Cardiac muscle cell (in vitro differentiated cells and primary cell): ENCODE results near the gene USP6NL. TPM values are rescaled to one million over a fixed set of nuclear protein-coding genes. Genes with fewer than 3 reads are reported as not detected.

Experiments
- DNase-seq, 2 donors: peaks; one replicate each; pipeline versions ENCODE4 v3.0.0 to v3.0.0-alpha.2; 2010 to 2017; ENCODE audit warnings: low read depth in 1 of 2, low spot score in 1 of 2
- H3K27ac ChIP-seq: fragments of 200-600 bp; sonication (generic); 2 replicates; pipeline ENCODE4 v1.5.1; 2016
- H3K27me3 ChIP-seq: fragments of 200-600 bp; sonication (generic); 2 replicates; pipeline ENCODE4 v1.6.0; 2016; ENCODE audit warnings: control low read depth
- H3K36me3 ChIP-seq: fragments of 200-600 bp; sonication (generic); 2 replicates; pipeline ENCODE4 v1.5.1; 2016; ENCODE audit warnings: control low read depth
- H3K4me1 ChIP-seq: fragments of 200-600 bp; sonication (generic); 2 replicates; pipeline ENCODE4 v1.8.1; 2017; ENCODE audit warnings: low read depth, mild to moderate bottlenecking, mixed run types
- H3K4me3 ChIP-seq: fragments of 200-600 bp; sonication (generic); 2 replicates; pipeline ENCODE4 v1.5.1; 2016; ENCODE audit warnings: mild to moderate bottlenecking
- H3K9me3 ChIP-seq: fragments of 200-600 bp; sonication (generic); 2 replicates; pipeline ENCODE4 v1.5.1; 2017; ENCODE audit warnings: low read depth, mild to moderate bottlenecking, control low read depth
- CTCF ChIP-seq: IDR thresholded peaks from 2 replicates; pipeline ENCODE4 v1.5.1; 2012; ENCODE audit warnings: low read depth, mild to moderate bottlenecking, low read length
- polyA plus RNA-seq: library from polyadenylated mRNA; unstranded; fragments of >200 nt; fragmentation: Nextera tagmentation; extraction: Ambion mirVana; gene quantifications from 2 replicates; pipeline ENCODE4 v1.2.1, GENCODE V29; 2016
- total RNA-seq: library from RNA; depleted of rRNA; stranded (reverse); fragments of >200 nt; gene quantifications from 2 replicates; pipeline ENCODE4 v1.2.3, GENCODE V29; 2016

The USP6NL gene
- total and polyA plus RNA-seq, 2 experiments from 2014 or later: 13.6 to 25.4 TPM

DNA sequence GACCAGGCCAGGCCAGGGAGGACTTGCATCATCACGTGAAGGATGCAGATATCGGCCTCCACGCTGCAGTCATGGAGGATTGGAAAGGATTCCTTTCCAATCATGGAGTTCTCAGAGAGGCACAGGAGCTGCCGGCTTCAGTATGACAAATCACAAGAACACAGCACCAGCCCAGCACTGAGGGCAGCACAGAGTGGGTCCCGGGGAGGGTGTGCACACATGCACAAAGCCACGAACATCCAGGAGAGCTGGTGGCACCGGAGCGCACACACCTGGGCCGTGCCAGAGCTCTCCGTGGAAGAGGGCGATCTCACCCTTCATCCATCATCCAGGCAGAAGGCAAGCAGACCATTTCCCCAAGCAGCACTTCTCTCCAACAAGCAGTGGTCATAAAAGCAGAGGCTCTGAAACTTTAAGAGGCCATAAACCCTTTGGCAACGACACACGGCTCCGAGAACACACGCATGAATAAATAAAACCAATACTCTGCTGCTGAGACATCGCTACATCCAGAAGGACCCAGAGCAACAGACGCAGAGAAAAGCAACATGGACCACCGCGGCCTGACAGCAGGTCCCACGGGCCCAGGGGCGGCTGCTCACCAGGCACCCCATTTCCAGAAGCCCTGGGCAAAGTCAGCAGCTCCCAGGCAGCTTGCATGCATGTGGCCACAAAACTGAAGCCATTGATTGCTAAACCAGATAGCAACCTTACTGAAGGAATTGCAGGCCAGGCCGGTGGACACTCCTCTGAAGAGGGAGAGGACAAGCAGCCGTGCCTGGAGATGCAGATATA lies 180.8 kb downstream of the USP6NL start:
- Histone ChIP-seq H3K27ac (no peak overlapping the region), H3K9me3 (no peaks in the 10 kb centered on the region), H3K4me1 (peaks cover under 1% of the 10 kb centered on the region), H3K4me3 (no peak overlapping the region), H3K36me3 (no peaks in the 10 kb centered on the region), H3K27me3 (no peaks in the 10 kb centered on the region)
- TF ChIP-seq CTCF: no peak
- DNase-seq: peak in 1 of 2 donors; percentile 4

DNA sequence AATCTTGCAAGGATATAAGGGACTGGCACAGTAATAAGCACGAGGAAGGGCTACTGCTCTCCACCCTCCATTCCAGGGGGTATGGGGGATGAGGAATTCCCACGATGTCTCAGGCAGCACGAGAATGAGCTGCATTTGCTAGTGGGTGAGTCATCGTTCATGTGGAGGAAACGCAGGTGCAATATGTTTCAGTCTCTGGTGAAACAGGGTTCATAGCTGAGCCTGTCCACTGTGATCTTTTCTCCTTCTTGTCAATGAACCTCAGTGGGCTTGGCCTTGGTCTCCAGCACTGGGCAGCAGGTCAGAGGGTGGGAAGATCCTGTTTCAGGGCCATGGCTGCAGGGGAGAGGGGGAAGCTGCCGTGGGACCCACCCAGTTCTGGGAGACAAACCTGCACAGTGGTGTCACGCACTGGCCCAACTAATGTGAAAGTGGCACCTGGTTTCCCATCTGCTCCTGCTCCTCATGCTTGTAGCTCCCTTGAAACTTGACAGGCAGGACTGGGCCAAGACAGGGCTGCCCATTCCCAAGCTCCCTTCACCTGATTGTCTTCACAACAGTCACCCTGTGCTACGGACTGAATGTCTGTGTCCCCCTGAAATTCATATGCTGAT lies 181.9 kb downstream of the USP6NL start:
- no peak for DNase-seq
- H3K4me1 ChIP-seq: no peaks in the 10 kb centered on the region
- H3K27me3 ChIP-seq: no peaks in the 10 kb centered on the region
- no peaks in the 10 kb centered on the region for H3K36me3 ChIP-seq
- no peaks in the 10 kb centered on the region for H3K9me3 ChIP-seq
- H3K27ac ChIP-seq: no peak overlapping the region
- no peak overlapping the region for H3K4me3 ChIP-seq
- no peak for TF ChIP-seq CTCF

DNA sequence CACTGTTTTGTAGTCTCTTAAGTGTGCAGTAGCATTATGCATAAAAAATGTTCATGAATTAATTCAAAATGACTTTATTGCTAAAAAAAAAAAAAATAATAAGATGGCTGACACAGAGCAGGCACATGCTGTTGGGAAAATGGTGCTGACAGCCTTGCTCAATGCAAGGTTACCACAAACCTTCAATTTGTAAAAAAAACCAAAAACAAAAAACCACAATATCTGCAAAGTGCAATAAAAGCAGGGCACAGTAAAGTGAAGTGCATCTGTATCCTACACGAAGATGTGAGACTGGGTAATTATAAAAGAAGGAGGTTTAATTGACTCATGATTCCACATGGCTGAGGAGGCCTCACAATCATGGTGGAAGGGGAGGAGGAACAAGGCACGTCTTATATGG lies 185.8 kb downstream of the USP6NL start:
- no peak for TF ChIP-seq CTCF
- no peak for DNase-seq

DNA sequence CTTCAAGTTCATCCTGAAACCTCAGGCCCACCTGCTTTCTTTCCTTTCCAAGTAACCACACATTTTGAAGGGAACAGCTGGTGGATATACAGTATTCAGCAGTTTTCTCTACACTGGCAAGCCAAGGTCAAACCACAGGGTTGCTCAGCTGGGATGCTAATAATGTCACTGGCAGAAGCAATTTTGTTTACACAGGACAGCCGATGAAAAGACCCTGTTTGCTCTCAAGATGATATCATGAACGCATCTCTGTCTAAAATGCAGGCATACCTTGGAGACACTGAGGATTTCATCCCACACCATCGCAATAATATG lies 186.2 kb downstream of the USP6NL start:
- no peaks in the 10 kb centered on the region for H3K27me3 ChIP-seq
- no peak overlapping the region for H3K4me3 ChIP-seq

More for the DNA sequence above, 185.8 kb downstream of the USP6NL start:
- H3K27ac ChIP-seq: no peak overlapping the region
- no peaks in the 10 kb centered on the region for H3K36me3 ChIP-seq
- no peaks in the 10 kb centered on the region for H3K9me3 ChIP-seq
- H3K27me3 ChIP-seq: no peaks in the 10 kb centered on the region
- H3K4me1 ChIP-seq: no peaks in the 10 kb centered on the region
- H3K4me3 ChIP-seq: no peak overlapping the region

More for the DNA sequence above, 186.2 kb downstream of the USP6NL start:
- Histone ChIP-seq H3K9me3 (no peaks in the 10 kb centered on the region), H3K27ac (no peak overlapping the region), H3K4me1 (no peaks in the 10 kb centered on the region), H3K36me3 (no peaks in the 10 kb centered on the region)
- no peak for TF ChIP-seq CTCF
- DNase-seq: peak in 1 of 2 donors; percentile 6
